CD4-positive, alpha-beta T cell treated with Interleukin-2 at 100 ng/mL for 4 hours (primary cell): ENCODE data around the gene USP5.
"Not testable (repeated sequence)": the region's sequence is repeated elsewhere in the genome, so short reads cannot be mapped to it uniquely, and the experiment has no call there.

Source experiments
- DNase-seq: peaks from one replicate; pipeline ENCODE4 v3.0.0-alpha.2; 2020; ENCODE audit warnings: low spot score

The USP5 gene

GRCh38 chr12:6866163-6866919, 14.4 kb downstream of the USP5 start:
- no peak for DNase-seq

GRCh38 chr12:6866920-6867412, 15.0 kb downstream of the USP5 start:
- DNase-seq: no peak

- DNase-seq: peak; percentile 84
Measured at GRCh38 chr12:6867413-6868210, 15.7 kb downstream of the USP5 start, which contains the start of gene TPI1. TSS of gene TPI1 (plus strand) at chr12:6867531. CDS start at chr12:6867567, 36 bp downstream.

GRCh38 chr12:6868211-6869048, 16.5 kb downstream of the USP5 start:
- peak; percentile 13 for DNase-seq

- DNase-seq: peak; percentile 90
Measured at GRCh38 chr12:6869049-6870021, 17.4 kb downstream of the USP5 start.

GRCh38 chr12:6870304-6870703, 18.4 kb downstream of the USP5 start:
- not testable (repeated sequence) for DNase-seq

- DNase-seq: peak; percentile 36
Measured at GRCh38 chr12:6871052-6871957, 19.4 kb downstream of the USP5 start.

- DNase-seq: peak; percentile 85
Measured at GRCh38 chr12:6872073-6873048, 20.4 kb downstream of the USP5 start.

- peak; percentile 98 for DNase-seq
Measured at GRCh38 chr12:6873094-6874014, 21.4 kb downstream of the USP5 start, which contains the start of gene SPSB2. TSS of gene SPSB2 (minus strand) at chr12:6873303. CDS start at chr12:6872901, 402 bp downstream.

GRCh38 chr12:6874015-6874368, 22.0 kb downstream of the USP5 start:
- DNase-seq: not testable (repeated sequence)

- not testable (repeated sequence) for DNase-seq
Measured at GRCh38 chr12:6879824-6880223, 27.9 kb downstream of the USP5 start.

GRCh38 chr12:6883252-6883651, 31.3 kb downstream of the USP5 start:
- DNase-seq: no peak

GRCh38 chr12:6883683-6884082, 31.7 kb downstream of the USP5 start:
- DNase-seq: no peak

GRCh38 chr12:6884539-6884938, 32.6 kb downstream of the USP5 start:
- DNase-seq: no peak

- DNase-seq: not testable (repeated sequence)
Measured at GRCh38 chr12:6886206-6886999, 34.5 kb downstream of the USP5 start.

GRCh38 chr12:6887460-6887859, 35.5 kb downstream of the USP5 start:
- DNase-seq: no peak

GRCh38 chr12:6888360-6888759, 36.4 kb downstream of the USP5 start:
- no peak for DNase-seq
